Brain pericyte (primary cell): Measurements from ENCODE around the gene ERFL.
A peak's percentile ranks its signal among the peaks of the same experiment; 100 is the strongest.

Experiments used
- DNase-seq: peaks from one replicate; pipeline ENCODE4 v3.0.0-alpha.2; 2012; ENCODE audit warnings: low read depth, low spot score

ERFL gene

GRCh38 chr19:41859618-41860418 lies 68.4 kb downstream of the ERFL start, which contains the start of gene RPS19:
Gene RPS19, plus strand, starts transcription at chr19:41860255. Its CDS starts 520 bp downstream, at chr19:41860775.
- DNase-seq = peak; percentile 99

- DNase-seq = no peak
These were observed 69.0 kb downstream of the ERFL start for GRCh38 chr19:41859213-41859617.
